Endothelial cell of hepatic sinusoid (primary cell): ENCODE data around the gene C16orf95.
"Not testable (repeated sequence)": the region's sequence is repeated elsewhere in the genome, so short reads cannot be mapped to it uniquely, and the experiment has no call there.

ENCODE experiments used
- in situ Hi-C: cut with HindIII; loops from 2 replicates; pipeline ENCODE4 v1.10.0; 2017; ENCODE audit warnings: low sequenced_read_pairs

C16orf95 gene

DNA sequence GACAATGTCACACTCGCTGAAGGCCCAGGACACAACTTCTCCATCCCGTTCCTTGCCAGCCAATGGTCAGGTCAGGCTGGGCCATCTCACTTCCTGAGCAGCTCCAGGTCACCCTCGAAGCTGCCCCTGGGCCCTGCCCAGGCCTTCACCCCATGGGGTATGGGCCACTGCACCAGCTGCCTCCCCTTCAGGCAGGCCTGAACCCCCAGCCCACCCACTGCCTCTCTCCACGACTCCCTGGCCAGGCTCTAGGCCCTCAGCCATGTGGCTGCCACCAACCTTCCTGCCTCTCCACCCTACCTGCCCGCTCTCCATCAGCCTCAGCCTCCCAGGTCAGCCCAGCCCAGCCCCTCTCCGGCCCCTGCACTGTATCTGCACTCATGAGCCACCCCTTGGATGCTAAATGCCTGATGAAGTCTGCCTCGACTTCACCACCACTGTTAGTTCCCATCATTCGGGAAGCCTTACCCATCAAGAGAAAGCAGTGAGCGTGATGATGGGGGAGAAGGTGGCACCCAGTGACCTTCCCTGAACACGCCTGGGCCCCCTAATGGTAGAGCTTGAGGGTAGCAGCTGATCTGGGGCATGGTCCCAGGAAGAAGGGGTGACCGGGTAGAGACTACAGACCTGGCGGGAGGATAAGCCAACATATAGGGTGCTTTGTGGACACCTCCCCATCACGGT is 30.9 kb upstream of the C16orf95 start:
- in situ Hi-C loops: no loop called here

DNA sequence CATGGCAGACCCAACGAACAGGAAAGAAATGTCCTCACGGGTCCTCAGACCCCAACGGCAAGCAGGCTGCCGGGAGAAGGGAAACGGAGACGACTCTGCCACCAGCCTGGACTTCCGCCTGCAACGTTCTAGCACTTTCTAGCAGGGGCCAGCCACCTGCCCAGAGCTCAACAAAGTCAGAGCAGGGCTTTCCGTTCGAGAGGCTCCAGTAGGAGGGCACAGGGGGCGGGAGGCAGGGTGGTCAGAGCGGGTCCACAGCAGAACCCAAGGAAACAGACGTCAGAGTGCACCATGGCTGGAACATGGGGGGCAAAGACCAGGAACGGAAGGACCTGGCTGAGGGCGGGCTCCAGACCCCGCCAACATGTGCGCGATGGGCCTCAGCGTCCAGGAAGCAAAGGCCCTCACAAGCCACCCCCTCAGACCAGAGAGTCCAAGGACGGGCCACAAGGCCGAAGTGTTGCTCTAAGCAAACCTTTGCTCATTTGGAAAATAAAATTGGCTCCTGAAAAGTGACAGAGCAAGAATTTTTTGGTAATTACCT is 29.4 kb upstream of the C16orf95 start:
- in situ Hi-C loops: no loop called here

DNA sequence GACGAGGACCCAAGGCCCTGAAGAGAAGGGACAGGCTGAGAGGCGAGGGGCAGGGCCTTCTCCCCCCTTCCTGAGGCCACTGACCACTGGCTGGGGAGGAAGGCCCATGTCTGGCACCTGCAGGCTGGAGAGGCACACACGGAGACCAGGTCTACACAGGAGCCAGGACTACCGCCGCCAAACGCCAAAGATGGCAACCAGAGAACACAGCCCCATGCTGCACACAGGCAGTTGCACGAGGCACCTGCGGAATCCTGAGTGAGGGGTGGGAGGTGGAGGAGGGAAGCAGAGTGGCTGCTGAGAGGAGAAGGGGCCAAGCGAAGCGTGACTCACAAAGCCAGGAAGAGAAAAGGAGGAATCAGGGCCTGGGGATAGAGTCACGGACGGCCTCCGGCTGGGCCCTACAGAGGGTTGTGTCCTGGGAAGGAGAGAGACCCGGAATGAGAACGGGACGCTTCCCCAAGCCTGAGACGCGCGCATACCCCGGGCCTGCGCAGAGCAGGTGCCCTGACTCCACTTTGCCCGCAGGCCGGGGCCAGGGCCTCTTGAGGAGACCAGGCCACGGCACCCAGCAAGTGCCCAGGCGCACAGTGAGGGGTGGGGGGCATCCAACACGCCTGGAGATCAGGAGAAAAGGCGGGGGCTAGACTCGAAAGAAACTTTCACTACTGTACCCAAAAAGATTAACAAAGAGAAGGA is 28.7 kb upstream of the C16orf95 start:
- in situ Hi-C loops: no loop called here

DNA sequence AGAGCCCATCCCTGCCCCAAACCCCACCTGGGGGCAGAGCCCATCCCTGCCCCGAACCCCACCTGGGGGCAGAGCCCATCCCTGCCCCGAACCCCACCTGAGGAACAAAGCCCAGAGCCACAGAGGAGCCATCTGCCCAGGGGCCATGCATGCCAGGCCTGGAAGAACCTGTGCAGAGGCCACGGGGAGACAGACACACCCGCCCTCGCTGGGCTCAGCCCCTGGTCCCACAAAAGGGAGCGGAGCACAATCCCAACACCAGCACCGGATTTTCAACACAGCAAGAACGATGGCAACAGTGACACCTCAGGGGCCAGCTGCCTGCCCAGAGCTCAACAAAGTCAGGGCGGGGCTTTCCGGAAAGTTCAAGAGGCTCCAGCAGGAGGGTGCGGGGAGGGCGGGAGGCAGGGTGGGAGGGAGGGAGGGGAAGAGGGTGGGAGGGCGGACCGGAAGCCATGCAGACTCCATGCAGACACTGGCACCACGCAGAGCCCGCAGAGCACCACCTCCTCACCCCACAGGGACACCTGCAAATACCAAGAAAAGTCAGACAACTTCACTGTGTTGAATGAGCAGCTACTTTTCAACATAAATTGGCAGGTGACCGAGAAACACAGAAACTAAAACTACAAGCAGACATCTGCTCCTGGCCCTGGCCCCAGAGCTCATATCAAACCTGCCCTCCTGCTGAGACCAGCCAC is 27.9 kb upstream of the C16orf95 start:
- in situ Hi-C loops: no loop called here

DNA sequence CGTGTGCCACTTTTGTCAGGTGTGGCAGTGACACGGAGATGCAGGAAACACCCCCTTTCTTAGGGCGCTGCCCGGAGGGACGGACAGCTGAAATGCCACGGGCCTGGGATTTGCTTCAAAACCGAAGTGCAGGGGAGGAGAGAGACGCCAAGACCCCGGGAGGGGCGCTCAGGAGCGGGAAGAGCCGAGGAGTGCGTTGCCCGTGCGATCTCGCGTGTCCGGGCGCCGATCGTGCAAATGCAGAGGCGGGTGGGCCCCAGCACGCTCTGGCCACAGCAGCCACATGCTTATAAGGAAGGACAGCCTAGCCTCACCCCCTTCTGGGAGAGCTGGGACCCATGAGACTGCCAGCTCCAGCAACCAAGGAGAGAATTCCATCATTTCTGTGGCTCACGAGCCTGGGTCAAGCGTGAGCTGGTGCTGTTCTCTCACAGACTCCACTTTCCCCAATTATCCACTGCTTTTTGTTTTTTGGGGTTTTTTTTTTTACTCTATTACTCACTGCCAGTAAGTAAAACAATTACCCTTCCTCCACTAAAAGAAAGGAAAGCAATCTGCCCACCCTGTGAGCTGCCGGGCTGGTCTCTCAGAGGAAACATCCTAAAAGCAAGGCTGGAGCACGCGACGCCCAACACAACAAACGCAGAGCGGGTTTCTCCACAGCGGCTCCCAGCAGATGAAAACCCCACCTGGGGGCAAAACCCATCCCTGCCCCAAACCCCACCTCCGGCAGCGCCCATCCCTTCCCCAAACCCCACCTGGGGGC is 27.2 kb upstream of the C16orf95 start:
- in situ Hi-C loops: no loop called here

DNA sequence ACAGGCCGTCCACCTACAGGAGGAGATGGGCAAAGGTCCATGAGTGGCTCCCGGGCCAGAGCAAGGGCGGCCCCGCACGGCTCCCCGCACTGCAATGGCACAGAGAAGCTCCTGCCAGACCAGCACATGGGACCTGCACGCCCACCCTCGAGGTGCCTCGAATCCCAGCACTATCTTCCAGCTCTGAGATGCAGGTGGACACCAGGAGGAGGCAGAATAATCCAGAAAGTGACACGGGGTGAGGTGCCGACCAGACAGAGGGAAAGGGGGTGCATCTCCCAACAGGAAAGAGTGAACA is 26.5 kb upstream of the C16orf95 start:
- in situ Hi-C loops: no loop called here

DNA sequence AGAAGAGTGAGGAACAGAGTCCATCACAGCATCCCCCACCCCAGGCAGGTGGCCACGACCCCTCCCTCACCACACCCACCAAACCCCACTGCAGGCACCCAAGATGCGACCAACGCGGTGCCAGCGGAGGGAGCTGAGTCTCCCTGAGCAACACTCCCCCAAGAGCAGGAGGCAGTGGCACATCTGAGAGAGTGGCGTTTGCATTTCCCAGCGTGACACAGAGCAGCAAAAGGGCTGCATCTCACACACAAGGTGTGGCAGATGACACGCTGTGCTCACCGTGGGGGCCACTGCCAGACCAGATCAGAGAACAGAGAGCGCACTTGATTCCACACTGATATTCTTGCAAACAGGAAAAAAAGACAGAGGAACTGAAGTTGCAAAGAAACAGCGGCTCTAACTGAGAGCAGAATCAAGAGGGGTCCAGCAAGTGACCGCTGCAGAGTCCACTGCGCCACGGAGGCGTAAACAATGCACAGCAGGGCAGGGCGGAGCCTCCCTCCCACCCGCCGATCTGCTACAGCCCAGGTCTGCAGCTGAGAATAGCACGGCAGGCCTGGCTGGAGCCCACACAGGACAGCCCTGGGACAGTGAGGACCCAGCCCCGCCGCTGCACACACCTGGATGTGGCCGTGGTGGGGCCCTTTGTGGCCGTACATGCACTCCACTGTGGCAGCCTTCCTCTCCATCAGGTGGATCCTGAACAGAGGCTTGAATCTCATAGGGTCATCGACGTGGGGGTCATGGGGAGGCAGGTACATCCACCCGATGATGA is 26.0 kb upstream of the C16orf95 start:
- in situ Hi-C loops: no loop called here

DNA sequence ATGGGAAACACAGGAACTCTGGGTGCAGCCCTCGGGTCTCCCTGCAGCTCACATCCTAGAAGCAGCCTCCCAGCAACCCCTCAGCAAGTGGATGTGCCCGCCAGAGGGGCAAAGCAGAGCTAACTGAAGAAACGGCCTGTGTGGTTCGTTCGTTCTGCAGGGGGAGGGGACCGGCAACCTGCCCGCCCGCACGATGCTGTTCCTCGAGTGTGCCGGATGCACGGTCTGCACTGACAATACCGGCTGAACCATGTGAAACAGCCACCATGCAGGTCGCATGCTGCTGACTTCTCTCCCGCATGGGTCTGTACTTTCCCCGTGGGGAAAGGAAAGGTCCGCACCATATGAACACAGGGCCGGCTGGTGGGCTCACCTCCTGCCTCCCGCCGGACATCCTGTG is 25.3 kb upstream of the C16orf95 start:
- in situ Hi-C loops: no loop called here

DNA sequence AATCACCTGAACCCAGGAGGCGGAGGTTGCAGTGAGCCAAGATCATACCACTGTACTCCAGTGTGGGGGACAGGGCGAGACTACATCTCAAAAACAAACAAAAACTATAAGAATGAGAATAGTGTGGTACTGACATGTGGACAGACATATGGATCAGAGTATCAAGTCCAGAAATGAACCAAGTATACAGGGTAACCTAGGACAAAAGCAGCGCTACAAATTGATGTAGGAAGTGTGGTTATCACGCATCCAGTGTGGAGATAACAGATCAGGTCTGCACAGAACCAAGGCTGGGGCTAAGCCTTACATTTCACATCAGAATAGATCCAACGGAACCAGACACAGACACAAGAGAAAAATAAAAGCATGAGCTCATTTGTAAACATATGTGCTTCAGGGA is 23.0 kb upstream of the C16orf95 start:
- in situ Hi-C loops: no loop called here

DNA sequence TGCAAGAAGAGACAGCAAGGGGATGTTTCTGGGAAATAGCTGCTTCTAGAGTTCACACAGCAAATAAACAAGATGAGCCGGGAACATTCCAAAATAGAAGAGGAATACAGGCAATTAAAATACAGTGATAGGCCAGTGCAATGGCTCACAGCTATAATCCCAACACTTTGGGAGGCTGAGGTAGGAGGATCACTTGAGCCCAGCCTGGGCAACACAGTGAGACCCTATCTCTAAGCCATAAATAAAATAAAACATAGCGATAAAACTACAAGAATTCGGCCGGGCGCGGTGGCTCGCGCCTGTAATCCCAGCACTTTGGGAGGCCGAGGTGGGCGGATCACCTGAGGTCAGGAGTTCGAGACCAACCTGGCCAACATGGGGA is 22.5 kb upstream of the C16orf95 start:
- in situ Hi-C loops: not testable (repeated sequence)

DNA sequence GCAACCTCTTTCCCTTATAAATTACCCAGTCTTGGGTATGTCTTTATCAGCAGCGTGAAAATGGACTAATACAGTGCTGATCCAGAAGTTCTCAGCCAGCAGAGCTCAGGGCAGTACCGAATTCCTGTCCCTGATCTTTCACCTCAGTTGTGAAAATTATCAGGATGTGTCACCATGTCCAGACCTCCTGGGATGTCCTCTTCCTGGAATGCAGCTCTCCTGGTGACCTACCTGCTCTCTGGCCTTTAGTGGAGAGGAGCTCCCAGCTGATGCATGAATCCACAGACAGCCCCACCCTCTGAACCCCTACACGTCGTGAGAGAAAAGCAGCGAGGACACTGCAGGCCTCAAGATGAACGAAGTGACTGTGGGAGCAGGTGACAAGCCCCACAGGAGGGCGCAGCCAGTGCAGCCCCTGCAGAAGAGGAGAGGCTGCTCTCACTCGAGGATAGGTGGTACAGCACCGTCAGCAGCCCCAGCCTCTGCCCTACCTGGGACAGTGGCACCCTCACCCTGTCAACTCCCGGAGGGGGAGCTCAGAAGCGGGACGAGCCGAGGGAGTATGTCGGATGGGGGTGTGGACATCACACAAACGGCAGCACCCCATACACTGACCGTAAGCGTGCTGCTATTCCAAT is 22.0 kb upstream of the C16orf95 start:
- in situ Hi-C loops: no loop called here

DNA sequence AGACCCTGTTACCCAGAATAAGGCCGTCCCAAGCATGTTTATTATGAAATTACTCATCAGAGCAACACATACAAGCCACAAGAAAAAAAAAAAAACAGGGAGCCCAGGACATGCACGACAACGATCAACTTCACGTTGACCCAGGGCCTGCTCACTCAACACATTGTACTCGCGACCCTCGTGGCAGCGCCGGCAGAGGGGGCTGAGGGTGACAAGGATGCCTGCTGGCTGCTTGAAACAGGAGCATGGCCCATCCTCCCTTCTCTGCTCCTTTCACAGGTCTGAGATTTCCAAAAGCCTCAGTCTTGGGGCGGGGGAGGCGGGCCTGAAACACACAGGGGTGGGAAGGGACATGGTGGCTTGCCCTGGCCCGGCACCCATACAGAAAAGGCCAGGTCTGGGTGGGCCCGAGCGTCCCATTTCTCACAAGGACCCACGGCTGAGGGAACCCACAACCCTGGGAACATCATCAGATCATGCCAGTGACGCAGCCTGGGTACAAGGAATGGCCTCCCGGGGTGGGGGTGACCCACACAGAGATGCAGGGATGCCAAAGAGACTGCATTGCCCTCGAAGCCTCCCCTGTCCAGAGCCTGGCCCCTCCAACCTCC is 21.1 kb upstream of the C16orf95 start:
- in situ Hi-C loops: no loop called here

DNA sequence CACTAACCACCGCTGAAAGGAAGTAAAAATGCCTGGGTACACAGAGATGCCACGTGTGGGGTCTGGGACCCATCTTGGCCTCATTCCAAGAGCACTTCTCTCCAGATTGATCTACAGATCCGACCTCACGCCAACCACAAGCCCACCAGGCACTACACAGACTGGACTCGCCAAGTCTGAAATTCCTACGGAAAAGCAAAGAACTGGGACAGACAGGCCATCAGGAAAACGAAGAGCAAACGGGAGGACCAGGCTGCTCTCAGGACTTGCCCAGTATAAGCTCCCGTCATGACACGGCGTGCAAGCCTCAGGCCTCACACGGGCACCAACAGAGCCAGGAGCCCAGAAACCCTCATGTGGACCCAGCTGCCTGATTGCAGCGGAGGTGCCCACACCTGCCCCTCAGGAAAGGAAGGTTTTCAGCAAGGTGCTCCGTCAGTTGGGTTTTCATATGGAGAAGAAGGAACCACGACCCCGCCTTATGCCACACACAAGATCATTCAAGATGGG is 20.1 kb upstream of the C16orf95 start:
- in situ Hi-C loops: no loop called here

DNA sequence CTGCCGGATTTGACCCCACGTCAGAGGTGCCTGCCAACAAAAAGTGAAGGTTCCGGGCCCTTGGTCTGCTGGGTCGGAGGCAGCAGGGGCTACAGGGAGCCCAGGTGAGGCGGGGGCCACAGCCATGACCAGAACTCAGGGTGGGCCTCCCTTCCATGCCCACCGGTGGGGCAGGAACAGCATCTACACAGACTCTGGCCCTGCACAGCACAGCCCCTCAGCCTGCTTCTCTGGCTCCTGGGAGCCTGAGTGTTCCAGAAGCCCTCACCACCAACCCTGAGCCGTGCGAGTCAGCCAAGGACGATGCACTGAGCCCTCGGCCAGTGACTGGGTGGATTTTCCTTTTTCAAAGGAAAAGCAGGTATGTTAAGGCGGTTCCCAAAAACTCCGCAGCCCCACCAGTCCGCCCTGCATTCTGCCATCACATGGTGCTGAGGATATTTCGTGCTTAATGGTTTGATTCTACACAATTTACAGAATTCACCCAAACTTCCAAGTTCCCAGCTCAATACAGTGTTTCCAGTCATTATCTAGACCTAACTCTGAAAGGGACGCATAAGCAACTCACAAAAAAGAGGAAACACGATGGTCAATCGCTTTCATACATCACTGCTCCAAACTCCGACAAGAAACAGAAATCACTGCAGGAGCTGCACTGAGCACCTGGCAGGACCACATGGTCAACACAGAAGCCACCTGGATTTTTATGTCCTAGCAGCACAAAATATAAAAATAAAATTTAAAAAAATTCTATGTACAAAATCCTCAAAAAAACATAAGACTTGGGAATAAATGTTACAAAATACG is 19.4 kb upstream of the C16orf95 start:
- in situ Hi-C loops: no loop called here

DNA sequence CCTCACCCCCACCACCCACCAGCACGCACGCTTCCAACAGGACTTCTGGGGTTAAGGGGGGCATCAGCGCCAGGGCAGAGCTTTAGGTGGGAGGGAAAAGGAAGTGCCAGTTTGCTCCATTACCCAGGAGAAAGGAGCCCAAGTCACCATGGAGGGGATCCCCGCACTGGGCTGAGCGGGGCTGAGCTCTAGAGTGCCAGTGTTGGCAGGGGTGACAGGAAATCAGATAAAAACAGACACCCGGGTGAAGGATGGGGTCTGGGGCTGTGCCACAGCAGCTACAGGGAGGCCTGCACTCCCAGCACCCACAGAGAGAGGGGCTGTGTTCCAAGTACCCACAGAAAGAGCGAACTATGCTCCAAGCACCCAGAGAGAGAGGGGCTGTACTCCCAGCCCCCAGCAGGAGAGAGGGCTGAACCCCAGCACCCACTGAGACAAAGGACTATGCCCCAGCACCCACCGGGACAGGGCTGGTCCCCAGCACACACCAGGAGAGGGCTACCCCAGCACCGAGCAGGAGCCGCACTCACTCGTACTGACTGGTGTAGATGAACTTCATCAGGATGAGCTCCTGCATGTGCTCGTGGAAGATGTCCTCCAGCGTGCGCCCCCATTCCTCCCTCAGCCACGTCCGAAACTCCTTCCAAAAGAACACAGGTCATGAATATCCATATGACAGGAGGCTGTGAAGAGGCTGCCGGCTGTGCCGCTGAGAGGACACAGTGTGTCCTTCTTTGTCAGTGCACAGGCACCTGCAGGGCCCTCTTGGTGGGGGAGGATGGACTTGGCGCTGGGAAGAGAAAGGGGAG is 18.6 kb upstream of the C16orf95 start:
- in situ Hi-C loops: no loop called here

DNA sequence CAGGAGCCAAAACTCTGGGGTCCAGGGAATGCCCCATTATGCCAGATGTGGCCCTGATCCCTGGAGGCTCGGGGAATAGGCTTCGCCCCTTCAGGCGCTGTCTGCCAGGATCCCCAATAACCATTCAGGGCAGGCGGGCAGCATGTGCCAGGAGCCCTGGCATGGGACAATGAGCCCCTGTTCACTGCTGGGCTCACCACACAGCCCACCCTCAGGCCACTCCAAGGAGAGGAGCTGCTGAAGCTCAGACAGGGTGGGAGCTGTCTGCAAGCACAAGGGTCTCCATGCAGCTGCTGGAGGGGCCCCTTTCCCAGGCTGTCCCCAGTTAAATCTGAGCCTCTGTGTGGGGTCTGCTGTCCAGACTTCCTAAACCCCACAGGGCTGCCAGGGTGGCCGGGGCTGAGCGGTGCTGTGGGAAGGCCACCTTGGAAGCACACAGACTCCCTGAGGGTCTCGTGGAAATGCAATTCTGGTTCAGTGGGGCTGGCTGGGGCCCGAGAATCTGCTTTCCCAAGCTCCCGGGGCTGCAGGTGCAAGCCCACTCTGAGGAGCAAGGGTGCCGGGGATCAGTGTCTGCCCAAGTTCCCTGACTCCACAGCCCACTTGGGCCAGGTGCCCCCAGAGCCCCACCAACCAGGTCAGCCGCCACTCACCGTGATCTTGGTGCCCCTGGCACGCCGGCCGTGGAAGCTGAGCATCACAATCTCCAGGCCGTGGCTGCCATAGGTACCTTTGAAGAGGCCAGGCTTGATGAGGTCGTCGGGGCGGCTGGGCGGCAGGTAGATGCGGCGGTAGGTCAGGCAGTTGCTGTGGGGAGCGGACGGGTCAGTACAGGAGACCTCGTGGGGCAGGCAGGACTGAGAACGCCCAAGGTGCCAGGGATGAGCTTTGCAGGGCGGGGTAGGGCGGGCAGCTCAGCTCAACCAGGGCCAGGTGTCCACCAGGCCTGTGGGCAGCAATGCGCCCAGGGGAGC is 17.7 kb upstream of the C16orf95 start:
- in situ Hi-C loops: no loop called here
